Liver (tissue), 9 donors: ENCODE measurements around the gene ATXN1. TPM values are rescaled to one million over a fixed set of nuclear protein-coding genes. Genes with fewer than 3 reads are reported as not detected.

Experiments used
- DNase-seq: peaks from one replicate; pipeline ENCODE4 v3.0.0-alpha.2; 2017; ENCODE audit warnings: low spot score
- H3K27ac ChIP-seq, 2 donors: one replicate each; pipeline ENCODE4 v1.7.0; 2013; ENCODE audit warnings: inconsistent platforms in 2 of 2, low read length in 2 of 2, control low read depth in 1 of 2, low read depth in 1 of 2, mild to moderate bottlenecking in 1 of 2
- H3K27me3 ChIP-seq, 4 donors: one replicate each; pipeline versions ENCODE4 v1.6.1 to v1.7.0; 2013; ENCODE audit warnings: low read length in 3 of 4, inconsistent platforms in 1 of 4, mild to moderate bottlenecking in 1 of 4, moderate library complexity in 1 of 4; ENCODE audit not compliant: control insufficient read depth in 4 of 4, insufficient read depth in 4 of 4
- H3K36me3 ChIP-seq, 4 donors: one replicate each; pipeline versions ENCODE4 v1.6.1 to v1.7.0; 2013; ENCODE audit warnings: low read length in 3 of 4, mild to moderate bottlenecking in 3 of 4, low read depth in 1 of 4, moderate library complexity in 1 of 4; ENCODE audit not compliant: control insufficient read depth in 4 of 4, insufficient read depth in 3 of 4
- H3K4me1 ChIP-seq, 4 donors: one replicate each; pipeline versions ENCODE4 v1.6.1 to v1.7.0; 2013; ENCODE audit warnings: low read length in 3 of 4, mild to moderate bottlenecking in 3 of 4, moderate library complexity in 1 of 4; ENCODE audit not compliant: control insufficient read depth in 4 of 4, insufficient read depth in 4 of 4
- H3K4me3 ChIP-seq, 3 donors: one replicate each; pipeline versions ENCODE4 v1.6.1 to v1.7.0; 2013; ENCODE audit warnings: low read length in 3 of 3, control low read depth in 1 of 3, low read depth in 1 of 3, mild to moderate bottlenecking in 1 of 3
- H3K9ac ChIP-seq, 2 donors: one replicate each; pipeline ENCODE4 v1.7.0; 2013; ENCODE audit warnings: low read length in 2 of 2, mild to moderate bottlenecking in 2 of 2, moderate library complexity in 2 of 2, control low read depth in 1 of 2, low read depth in 1 of 2
- H3K9me3 ChIP-seq, 4 donors: one replicate each; pipeline versions ENCODE4 v1.6.1 to v1.7.0; 2013; ENCODE audit warnings: low read length in 3 of 4; ENCODE audit not compliant: control insufficient read depth in 4 of 4
- ATF3 ChIP-seq: IDR thresholded peaks from 2 replicates; pipeline ENCODE4 v1.6.1; 2016; ENCODE audit warnings: antibody characterized with exemption
- CTCF ChIP-seq: fragments of 150-350 bp; IDR thresholded peaks from 2 replicates; pipeline ENCODE4 v1.5.1; 2017; ENCODE audit warnings: improper control_type of control experiment, low read depth, low read length; ENCODE audit not compliant: missing input control
- FOXA2 ChIP-seq: IDR thresholded peaks from 2 replicates; pipeline ENCODE4 v1.6.1; 2016; ENCODE audit warnings: antibody characterized with exemption
- GABPA ChIP-seq, 2 donors: IDR thresholded peaks in 1 of 2; conservative IDR thresholded peaks in 1 of 2; 2 replicates each; pipeline ENCODE4 v1.6.1; 2016; ENCODE audit warnings: antibody characterized with exemption in 2 of 2, mild to moderate bottlenecking in 1 of 2, moderate library complexity in 1 of 2
- HNF4A ChIP-seq, 2 donors: conservative IDR thresholded peaks; 2 replicates each; pipeline ENCODE4 v1.6.1; 2016; ENCODE audit warnings: antibody characterized with exemption in 2 of 2, mild to moderate bottlenecking in 2 of 2
- HNF4G ChIP-seq: IDR thresholded peaks from 2 replicates; pipeline ENCODE4 v1.6.1; 2016; ENCODE audit warnings: antibody characterized with exemption
- JUND ChIP-seq, 2 donors: IDR thresholded peaks; 2 replicates each; pipeline ENCODE4 v1.6.1; 2016; ENCODE audit warnings: antibody characterized with exemption in 2 of 2
- MAX ChIP-seq: IDR thresholded peaks from 2 replicates; pipeline ENCODE4 v1.6.1; 2016; ENCODE audit warnings: antibody characterized with exemption
- NR2F2 ChIP-seq: IDR thresholded peaks from 2 replicates; pipeline ENCODE4 v1.6.1; 2016; ENCODE audit warnings: antibody characterized with exemption
- TAF1 ChIP-seq: conservative IDR thresholded peaks from 2 replicates; pipeline ENCODE4 v1.6.1; 2016; ENCODE audit warnings: antibody characterized with exemption, mild to moderate bottlenecking
- WGBS: extraction: QIAGEN DNeasy Blood & Tissue Kit; methylation state at CpG from one replicate; pipeline ENCODE4 v1.1.7; 2013; 5-methylcytosine and 5-hydroxymethylcytosine counted together
- polyA plus RNA-seq, 2 donors: library from polyadenylated mRNA; stranded (reverse) in 1 of 2; unstranded in 1 of 2; fragments of 200-250 nt in 1 of 2; fragments of >200 nt in 1 of 2; fragmentation: Nextera tagmentation in 1 of 2; extraction: Ambion mirVana in 1 of 2; gene quantifications; one replicate each; pipeline versions ENCODE4 v1.2.1 to v1.2.3, GENCODE V29; 2013 to 2015
- total RNA-seq, 2 donors: library from RNA; depleted of rRNA; stranded (reverse); fragments of >200 nt; gene quantifications; one replicate each; pipeline ENCODE4 v1.2.3, GENCODE V29; 2014
- TF ChIP-seq, protein P1 (sequence below): IDR thresholded peaks from 2 replicates; pipeline ENCODE4 v1.6.1; 2016; ENCODE audit warnings: antibody characterized with exemption, mild to moderate bottlenecking
- TF ChIP-seq, protein P2 (sequence below): IDR thresholded peaks from 2 replicates; pipeline ENCODE4 v1.6.1; 2016; ENCODE audit warnings: antibody characterized with exemption
- donor health status: healthy.
- donor health status: healthy.
- donor health status: healthy.
- donor health status: healthy.
- donor health status: healthy.

ATXN1 gene
- total and polyA plus RNA-seq, 4 donors, result 4.3 to 29.7 (median 8.2) TPM

DNA sequence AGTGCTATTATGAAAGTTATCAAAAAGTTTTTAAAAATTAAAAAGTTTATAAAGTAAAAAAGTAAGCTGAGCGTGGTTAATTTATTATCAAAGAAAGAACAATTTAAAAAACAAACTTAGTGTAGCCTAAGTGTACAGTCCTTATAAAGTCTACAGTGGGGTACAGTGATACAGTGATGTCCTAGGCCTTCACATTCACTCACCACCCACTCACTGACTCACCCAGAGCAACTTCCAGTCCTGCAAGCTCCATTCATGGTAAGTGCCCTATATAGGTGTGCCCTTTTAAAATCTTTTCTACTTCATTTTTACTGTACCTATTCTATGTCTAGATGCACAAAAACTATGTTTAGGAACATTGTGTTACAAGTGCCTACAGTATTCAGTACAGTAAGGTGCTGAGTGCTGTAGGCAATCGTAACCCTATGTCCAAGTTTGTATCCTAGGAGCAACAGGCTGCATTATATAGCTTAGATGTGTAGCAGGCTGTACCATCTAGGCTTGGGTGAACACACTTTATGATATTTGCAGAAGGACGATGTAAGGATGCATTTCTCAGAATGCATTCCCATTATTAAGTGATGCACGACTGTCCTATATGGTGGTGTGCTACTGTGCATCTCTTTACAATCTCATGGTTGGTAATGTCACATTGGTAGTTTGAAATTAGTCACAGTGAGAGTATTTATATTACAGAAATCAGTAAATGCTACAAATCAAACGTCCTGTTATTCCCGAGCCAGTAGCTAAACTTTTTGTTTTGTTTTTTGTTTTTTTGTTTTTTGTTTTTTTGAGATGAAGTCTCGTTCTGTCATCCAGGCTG lies 364.6 kb downstream of the ATXN1 start (continued):
- TF ChIP-seq, protein P1, sequence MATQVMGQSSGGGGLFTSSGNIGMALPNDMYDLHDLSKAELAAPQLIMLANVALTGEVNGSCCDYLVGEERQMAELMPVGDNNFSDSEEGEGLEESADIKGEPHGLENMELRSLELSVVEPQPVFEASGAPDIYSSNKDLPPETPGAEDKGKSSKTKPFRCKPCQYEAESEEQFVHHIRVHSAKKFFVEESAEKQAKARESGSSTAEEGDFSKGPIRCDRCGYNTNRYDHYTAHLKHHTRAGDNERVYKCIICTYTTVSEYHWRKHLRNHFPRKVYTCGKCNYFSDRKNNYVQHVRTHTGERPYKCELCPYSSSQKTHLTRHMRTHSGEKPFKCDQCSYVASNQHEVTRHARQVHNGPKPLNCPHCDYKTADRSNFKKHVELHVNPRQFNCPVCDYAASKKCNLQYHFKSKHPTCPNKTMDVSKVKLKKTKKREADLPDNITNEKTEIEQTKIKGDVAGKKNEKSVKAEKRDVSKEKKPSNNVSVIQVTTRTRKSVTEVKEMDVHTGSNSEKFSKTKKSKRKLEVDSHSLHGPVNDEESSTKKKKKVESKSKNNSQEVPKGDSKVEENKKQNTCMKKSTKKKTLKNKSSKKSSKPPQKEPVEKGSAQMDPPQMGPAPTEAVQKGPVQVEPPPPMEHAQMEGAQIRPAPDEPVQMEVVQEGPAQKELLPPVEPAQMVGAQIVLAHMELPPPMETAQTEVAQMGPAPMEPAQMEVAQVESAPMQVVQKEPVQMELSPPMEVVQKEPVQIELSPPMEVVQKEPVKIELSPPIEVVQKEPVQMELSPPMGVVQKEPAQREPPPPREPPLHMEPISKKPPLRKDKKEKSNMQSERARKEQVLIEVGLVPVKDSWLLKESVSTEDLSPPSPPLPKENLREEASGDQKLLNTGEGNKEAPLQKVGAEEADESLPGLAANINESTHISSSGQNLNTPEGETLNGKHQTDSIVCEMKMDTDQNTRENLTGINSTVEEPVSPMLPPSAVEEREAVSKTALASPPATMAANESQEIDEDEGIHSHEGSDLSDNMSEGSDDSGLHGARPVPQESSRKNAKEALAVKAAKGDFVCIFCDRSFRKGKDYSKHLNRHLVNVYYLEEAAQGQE, result no peak
- TF ChIP-seq HNF4A (conservative IDR thresholded peaks at IDR 0.05), result no peak

DNA sequence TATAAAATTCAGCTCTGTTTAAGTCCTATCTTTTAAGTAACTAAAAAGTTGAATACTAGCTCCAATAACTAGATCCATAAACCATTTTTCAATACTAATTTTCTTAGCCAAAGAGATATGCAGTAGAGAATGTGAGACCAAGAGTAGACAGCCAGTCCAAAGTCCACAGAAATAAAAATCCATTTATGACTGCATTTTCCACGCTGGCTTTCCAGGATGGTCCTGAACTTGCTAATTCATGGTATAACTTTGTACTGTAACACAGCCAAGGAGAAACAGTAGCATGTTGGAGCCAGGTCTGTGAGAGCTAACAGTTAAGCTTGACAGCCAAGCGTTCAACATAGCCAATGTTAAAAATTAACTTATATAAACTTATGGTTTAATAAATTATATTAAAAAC lies 366.6 kb downstream of the ATXN1 start:
- Histone ChIP-seq H3K27ac (no peak overlapping the region), H3K36me3 (peaks cover 0 to 2% (median 0%) of the 10 kb centered on the region in 4 donors), H3K27me3 (no peaks in the 10 kb centered on the region), H3K9ac (no peak overlapping the region), H3K4me3 (no peak overlapping the region), H3K4me1 (peaks cover 0 to 7% (median 4%) of the 10 kb centered on the region in 4 donors), H3K9me3 (no peaks in the 10 kb centered on the region)
- TF ChIP-seq HNF4G, result no peak
- TF ChIP-seq GABPA (IDR thresholded peaks at IDR 0.05 in 1 of 2, conservative IDR thresholded peaks at IDR 0.05 in 1 of 2), result no peak
- no peak for TF ChIP-seq CTCF
- TF ChIP-seq NR2F2, result no peak
- no peak for TF ChIP-seq MAX
- TF ChIP-seq, protein P1, result no peak
- no peak for TF ChIP-seq FOXA2
- TF ChIP-seq, protein P2, sequence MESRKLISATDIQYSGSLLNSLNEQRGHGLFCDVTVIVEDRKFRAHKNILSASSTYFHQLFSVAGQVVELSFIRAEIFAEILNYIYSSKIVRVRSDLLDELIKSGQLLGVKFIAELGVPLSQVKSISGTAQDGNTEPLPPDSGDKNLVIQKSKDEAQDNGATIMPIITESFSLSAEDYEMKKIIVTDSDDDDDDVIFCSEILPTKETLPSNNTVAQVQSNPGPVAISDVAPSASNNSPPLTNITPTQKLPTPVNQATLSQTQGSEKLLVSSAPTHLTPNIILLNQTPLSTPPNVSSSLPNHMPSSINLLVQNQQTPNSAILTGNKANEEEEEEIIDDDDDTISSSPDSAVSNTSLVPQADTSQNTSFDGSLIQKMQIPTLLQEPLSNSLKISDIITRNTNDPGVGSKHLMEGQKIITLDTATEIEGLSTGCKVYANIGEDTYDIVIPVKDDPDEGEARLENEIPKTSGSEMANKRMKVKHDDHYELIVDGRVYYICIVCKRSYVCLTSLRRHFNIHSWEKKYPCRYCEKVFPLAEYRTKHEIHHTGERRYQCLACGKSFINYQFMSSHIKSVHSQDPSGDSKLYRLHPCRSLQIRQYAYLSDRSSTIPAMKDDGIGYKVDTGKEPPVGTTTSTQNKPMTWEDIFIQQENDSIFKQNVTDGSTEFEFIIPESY, result no peak
- TF ChIP-seq JUND (IDR thresholded peaks at IDR 0.05), result no peak
- TF ChIP-seq TAF1, result no peak
- no peak for TF ChIP-seq ATF3
- no peak for DNase-seq
- WGBS, result 85% methylated on average over 2 of the region's 2 CpGs
